Measurements from ENCODE around the gene CCND1. TPM values are rescaled to one million over a fixed set of nuclear protein-coding genes. Genes with fewer than 3 reads are reported as not detected.

The CCND1 gene
- total RNA-seq, 1 donor from 2014 or later: 10.5 TPM

- no peaks in the 10 kb centered on the region for H3K9me3 Mint-ChIP-seq
- no peak overlapping the region for H3K27ac Mint-ChIP-seq
- H3K36me3 Mint-ChIP-seq (ENCODE audit: low read depth): peaks cover 10% of the 10 kb centered on the region
- ATAC-seq (ENCODE audit: low read depth) (no peak), DNase-seq (no peak)
- no peak overlapping the region for H3K4me3 Mint-ChIP-seq
- intact Hi-C loops (cut with micrococcal nuclease): loop anchor here (5.0 to 10.0 kb wide), 3 partner anchors 595 to 1767 kb away; partner anchors contain the start of genes CPT1A, DHCR7 and PPFIA1
- H3K4me1 Mint-ChIP-seq: peaks cover 23% of the 10 kb centered on the region
- CTCF ChIA-PET: no interaction called here
- POLR2A ChIA-PET: interaction anchor here (0.8 kb wide), 1 partner anchor 379 kb away, joined by 3 read pairs; no protein-coding TSS in a partner anchor
- TF ChIP-seq CTCF (IDR thresholded peaks at IDR 0.05): no peak
- peaks cover 3% of the 10 kb centered on the region for H3K27me3 Mint-ChIP-seq
These were observed 36.8 kb downstream of the CCND1 start for GRCh38 chr11:69677749-69678148.

- ChIA-PET CTCF (interaction anchor here (0.6 kb wide), 1 partner anchor 11 kb away, joined by 3 read pairs; no protein-coding TSS in a partner anchor), POLR2A (no interaction called here)
- H3K4me3 Mint-ChIP-seq: no peak overlapping the region
- H3K27me3 Mint-ChIP-seq: peaks cover 4% of the 10 kb centered on the region
- no peak for TF ChIP-seq CTCF (IDR thresholded peaks at IDR 0.05)
- H3K27ac Mint-ChIP-seq: no peak overlapping the region
- intact Hi-C loops (cut with micrococcal nuclease): no loop called here
- no peak for ATAC-seq (ENCODE audit: low read depth)
- no peaks in the 10 kb centered on the region for H3K9me3 Mint-ChIP-seq
- H3K36me3 Mint-ChIP-seq (ENCODE audit: low read depth): no peaks in the 10 kb centered on the region
- peaks cover 3% of the 10 kb centered on the region for H3K4me1 Mint-ChIP-seq
- no peak for DNase-seq
These were observed 39.7 kb downstream of the CCND1 start for GRCh38 chr11:69680688-69681087.

GRCh38 chr11:69682221-69682620, 41.3 kb downstream of the CCND1 start:
- no peak for DNase-seq
- Mint-ChIP-seq H3K9me3 (no peaks in the 10 kb centered on the region), H3K36me3 (ENCODE audit: low read depth) (no peaks in the 10 kb centered on the region), H3K27me3 (peaks cover 7% of the 10 kb centered on the region), H3K27ac (no peak overlapping the region), H3K4me3 (no peak overlapping the region), H3K4me1 (peaks cover 9% of the 10 kb centered on the region)
- ChIA-PET CTCF (no interaction called here), POLR2A (no interaction called here)
- no peak for TF ChIP-seq CTCF (IDR thresholded peaks at IDR 0.05)
- no peak for ATAC-seq (ENCODE audit: low read depth)
- intact Hi-C loops (cut with micrococcal nuclease): no loop called here

GRCh38 chr11:69682681-69683326, 41.8 kb downstream of the CCND1 start:
- no peak for TF ChIP-seq CTCF (IDR thresholded peaks at IDR 0.05)
- DNase-seq (no peak), ATAC-seq (ENCODE audit: low read depth) (no peak)
- POLR2A ChIA-PET: no interaction called here
- Mint-ChIP-seq H3K4me3 (no peak overlapping the region), H3K4me1 (peaks cover 9% of the 10 kb centered on the region), H3K36me3 (ENCODE audit: low read depth) (no peaks in the 10 kb centered on the region), H3K9me3 (no peaks in the 10 kb centered on the region), H3K27me3 (peaks cover 7% of the 10 kb centered on the region), H3K27ac (no peak overlapping the region)
- intact Hi-C loops (cut with micrococcal nuclease): no loop called here
- CTCF ChIA-PET: no interaction called here

- TF ChIP-seq CTCF (IDR thresholded peaks at IDR 0.05): no peak
- ATAC-seq (ENCODE audit: low read depth) (no peak), DNase-seq (no peak)
- CTCF ChIA-PET: interaction anchor here (0.8 to 1.2 kb wide), 2 partner anchors 13 to 158 kb away, joined by 3 read pairs; no protein-coding TSS in a partner anchor
- Mint-ChIP-seq H3K27ac (no peak overlapping the region), H3K4me3 (no peak overlapping the region), H3K9me3 (no peaks in the 10 kb centered on the region), H3K27me3 (peaks cover 13% of the 10 kb centered on the region), H3K36me3 (ENCODE audit: low read depth) (no peaks in the 10 kb centered on the region), H3K4me1 (peaks cover 9% of the 10 kb centered on the region)
- POLR2A ChIA-PET: no interaction called here
- intact Hi-C loops (cut with micrococcal nuclease): no loop called here
These were observed 42.9 kb downstream of the CCND1 start for GRCh38 chr11:69683764-69684333.

Measured in activated B cell treated with CpG ODN at 0.5 μM for 24 hours (primary cell).